HEK293T (cell line): ENCODE data around the gene SPIB.

Experiments
- CTCF ChIA-PET: fragments of 350-600 bp; formaldehyde crosslinking; extraction: SDS; loops from one replicate; lab custom pipeline; 2021; ENCODE audit warnings: antibody characterized with exemption, inconsistent platforms; lab: Yijun Ruan, JAX
- POLR2A ChIA-PET: fragments of 350-600 bp; formaldehyde crosslinking; extraction: SDS; loops from one replicate; lab custom pipeline; 2020; ENCODE audit warnings: antibody characterized with exemption, inconsistent platforms; lab: Yijun Ruan, JAX
- DNase-seq: peaks from one replicate; pipeline ENCODE4 v3.0.0; 2012; ENCODE audit warnings: mixed read lengths; ENCODE audit errors: extremely low spot score
- ARNT ChIP-seq: fragments of 450-650 bp; IDR thresholded peaks from 2 replicates; pipeline ENCODE4 v1.6.1; 2017; ENCODE audit warnings: mild to moderate bottlenecking
- BHLHE40 ChIP-seq: fragments of 450-650 bp; IDR thresholded peaks from 2 replicates; pipeline ENCODE4 v1.6.1; 2016; ENCODE audit warnings: mild to moderate bottlenecking, moderate library complexity, borderline replicate concordance
- CTBP1 ChIP-seq: fragments of 450-650 bp; IDR thresholded peaks from 2 replicates; pipeline ENCODE4 v1.6.1; 2016; ENCODE audit warnings: borderline replicate concordance
- ELF4 ChIP-seq: fragments of 450-650 bp; IDR thresholded peaks from 2 replicates; pipeline ENCODE4 v1.6.1; 2017; ENCODE audit warnings: antibody characterized with exemption
- FOXA1 ChIP-seq: fragments of 450-650 bp; IDR thresholded peaks from 2 replicates; pipeline ENCODE4 v1.6.1; 2016; ENCODE audit warnings: mild to moderate bottlenecking
- FOXK2 ChIP-seq: fragments of 450-650 bp; IDR thresholded peaks from 2 replicates; pipeline ENCODE4 v1.6.1; 2016; ENCODE audit warnings: mild to moderate bottlenecking
- FOXM1 ChIP-seq: fragments of 450-650 bp; IDR thresholded peaks from 2 replicates; pipeline ENCODE4 v1.6.1; 2017; ENCODE audit warnings: mild to moderate bottlenecking, borderline replicate concordance
- HDGF ChIP-seq: fragments of 450-650 bp; IDR thresholded peaks from 2 replicates; pipeline ENCODE4 v1.6.1; 2017; ENCODE audit warnings: antibody characterized with exemption, borderline replicate concordance
- L3MBTL2 ChIP-seq: fragments of 450-650 bp; conservative IDR thresholded peaks from 2 replicates; pipeline ENCODE4 v1.6.1; 2016; ENCODE audit warnings: mild to moderate bottlenecking
- LEF1 ChIP-seq: fragments of 450-650 bp; IDR thresholded peaks from 2 replicates; pipeline ENCODE4 v1.6.1; 2017; ENCODE audit warnings: mild to moderate bottlenecking, borderline replicate concordance
- NFRKB ChIP-seq: fragments of 450-650 bp; IDR thresholded peaks from 2 replicates; pipeline ENCODE4 v1.6.1; 2016; ENCODE audit warnings: mild to moderate bottlenecking, moderate library complexity
- SP1 ChIP-seq: fragments of 450-650 bp; IDR thresholded peaks from 2 replicates; pipeline ENCODE4 v1.6.1; 2017
- SUZ12 ChIP-seq: fragments of 450-650 bp; IDR thresholded peaks from 2 replicates; pipeline ENCODE4 v1.6.1; 2016; ENCODE audit warnings: mild to moderate bottlenecking
- TARDBP ChIP-seq: fragments of 450-650 bp; IDR thresholded peaks from 2 replicates; pipeline ENCODE4 v1.6.1; 2016
- ZNF384 ChIP-seq: fragments of 450-650 bp; IDR thresholded peaks from 2 replicates; pipeline ENCODE4 v1.6.1; 2016
- TF ChIP-seq, protein P1 (sequence below): fragments of 450-650 bp; IDR thresholded peaks from 2 replicates; pipeline ENCODE4 v1.6.1; 2016

Gene SPIB

DNA sequence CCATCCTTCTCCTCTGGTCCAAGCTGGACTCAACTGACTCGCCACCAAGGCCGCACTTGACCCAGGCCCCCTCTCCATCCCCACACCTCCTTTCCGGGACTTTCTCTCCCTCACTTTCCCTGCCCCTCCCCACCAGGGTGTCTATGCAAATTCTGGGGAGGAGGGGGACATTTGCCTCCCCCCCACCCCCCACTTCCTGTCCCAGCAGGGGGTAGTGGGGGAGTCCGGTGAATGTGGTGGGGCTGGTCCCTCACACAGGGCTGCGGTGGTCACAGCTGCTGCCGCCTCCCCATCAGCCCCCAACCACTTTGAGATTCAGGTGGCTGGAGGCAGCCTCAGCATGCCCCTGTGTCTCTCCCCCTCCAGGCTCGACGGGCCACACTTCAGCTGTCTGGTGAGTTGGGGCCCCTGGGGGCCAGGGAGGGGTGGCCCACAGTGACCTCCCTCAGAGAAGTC, 870 bp downstream of the SPIB start:
- CTCF ChIA-PET, result no interaction called here
- no peak for TF ChIP-seq HDGF
- no peak for TF ChIP-seq ELF4
- TF ChIP-seq, protein P1, sequence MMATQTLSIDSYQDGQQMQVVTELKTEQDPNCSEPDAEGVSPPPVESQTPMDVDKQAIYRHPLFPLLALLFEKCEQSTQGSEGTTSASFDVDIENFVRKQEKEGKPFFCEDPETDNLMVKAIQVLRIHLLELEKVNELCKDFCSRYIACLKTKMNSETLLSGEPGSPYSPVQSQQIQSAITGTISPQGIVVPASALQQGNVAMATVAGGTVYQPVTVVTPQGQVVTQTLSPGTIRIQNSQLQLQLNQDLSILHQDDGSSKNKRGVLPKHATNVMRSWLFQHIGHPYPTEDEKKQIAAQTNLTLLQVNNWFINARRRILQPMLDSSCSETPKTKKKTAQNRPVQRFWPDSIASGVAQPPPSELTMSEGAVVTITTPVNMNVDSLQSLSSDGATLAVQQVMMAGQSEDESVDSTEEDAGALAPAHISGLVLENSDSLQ, result no peak
- TF ChIP-seq ZNF384, result no peak
- no peak for TF ChIP-seq FOXA1
- TF ChIP-seq LEF1, result no peak
- TF ChIP-seq FOXK2, result no peak
- no peak for TF ChIP-seq ARNT
- no peak for TF ChIP-seq BHLHE40
- TF ChIP-seq CTBP1, result no peak
- no peak for DNase-seq
- POLR2A ChIA-PET, result no interaction called here

DNA sequence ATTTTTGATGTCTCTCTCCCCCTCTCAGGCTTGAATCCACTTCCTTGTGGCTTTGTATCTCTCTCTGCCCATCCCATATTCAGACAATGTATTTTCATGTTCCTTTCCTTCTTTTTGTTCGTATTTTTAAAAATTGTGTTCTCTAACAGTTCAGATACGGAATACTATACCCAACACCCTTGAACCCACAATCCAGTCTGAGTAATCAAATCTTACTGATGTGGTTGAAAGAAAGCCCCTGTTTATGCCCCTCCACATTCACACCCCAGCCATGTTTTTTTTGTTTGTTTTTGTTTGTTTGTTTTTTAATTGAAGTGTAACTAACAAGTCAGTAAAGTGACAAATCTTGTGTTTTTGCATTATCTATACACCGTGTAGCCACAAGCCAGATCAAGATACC, 1.4 kb downstream of the SPIB start:
- ChIA-PET POLR2A (interaction anchor here (1.3 kb wide), 1 partner anchor 36 kb away, joined by 3 read pairs; the partner anchor contains the start of gene POLD1), CTCF (no interaction called here)
- no peak for TF ChIP-seq ELF4
- TF ChIP-seq CTBP1, result no peak
- TF ChIP-seq TARDBP, result no peak
- no peak for TF ChIP-seq L3MBTL2
- DNase-seq, result no peak

DNA sequence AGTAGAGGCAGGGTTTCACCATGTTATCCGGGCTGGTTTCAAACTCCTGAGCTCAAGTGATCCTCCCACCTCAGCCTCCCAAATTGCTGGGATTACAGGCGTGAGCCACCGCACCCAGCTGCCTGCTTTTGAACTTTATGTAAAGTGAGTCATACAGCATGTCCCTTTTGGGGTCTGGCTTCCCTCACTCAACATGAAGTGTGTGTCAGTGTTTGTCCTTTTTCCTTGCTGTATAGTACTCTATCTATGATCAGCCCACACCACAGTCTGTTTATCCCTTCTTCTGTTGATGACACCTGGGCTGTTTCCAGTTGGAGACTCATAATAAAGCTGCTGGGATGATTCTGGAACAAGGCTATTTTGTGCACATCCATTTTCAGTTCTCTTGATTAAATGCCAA, 2.1 kb downstream of the SPIB start:
- ChIA-PET CTCF (no interaction called here), POLR2A (interaction anchor here (1.3 kb wide), 1 partner anchor 37 kb away, joined by 3 read pairs; the partner anchor contains the start of gene POLD1)
- no peak for DNase-seq
- no peak for TF ChIP-seq HDGF
- no peak for TF ChIP-seq ZNF384
- no peak for TF ChIP-seq L3MBTL2
- no peak for TF ChIP-seq NFRKB

DNA sequence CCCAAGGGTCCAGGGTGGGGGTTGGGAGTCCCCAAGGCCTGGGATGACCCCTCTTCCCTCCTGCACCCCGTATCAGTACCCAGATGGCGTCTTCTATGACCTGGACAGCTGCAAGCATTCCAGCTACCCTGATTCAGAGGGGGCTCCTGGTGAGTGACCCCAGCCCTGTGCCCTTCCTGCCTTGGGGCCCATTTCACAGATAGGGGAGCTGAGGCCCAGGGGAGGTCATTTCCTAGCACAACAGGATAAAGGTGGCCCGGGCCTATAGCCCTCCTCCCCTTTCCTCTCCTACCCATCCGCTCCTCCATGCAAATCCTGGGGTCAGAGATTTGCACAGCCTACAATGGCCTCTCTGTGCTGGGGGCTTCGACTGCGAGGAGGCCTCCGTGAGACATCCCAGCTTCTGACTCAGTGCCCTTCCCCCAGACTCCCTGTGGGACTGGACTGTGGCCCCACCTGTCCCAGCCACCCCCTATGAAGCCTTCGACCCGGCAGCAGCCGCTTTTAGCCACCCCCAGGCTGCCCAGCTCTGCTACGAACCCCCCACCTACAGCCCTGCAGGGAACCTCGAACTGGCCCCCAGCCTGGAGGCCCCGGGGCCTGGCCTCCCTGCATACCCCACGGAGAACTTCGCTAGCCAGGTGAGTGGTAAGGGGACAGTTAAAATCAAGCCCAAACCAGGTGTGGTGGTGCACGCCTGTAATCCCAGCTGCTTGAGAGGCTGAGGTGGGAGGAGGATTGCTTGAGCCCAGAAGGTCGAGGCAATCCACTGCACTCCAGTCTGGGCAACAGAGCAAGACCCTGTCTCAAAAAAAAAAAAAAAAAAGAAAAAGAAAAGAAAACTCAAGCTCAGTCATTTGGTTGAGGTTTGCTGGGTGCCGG, 3.9 kb downstream of the SPIB start:
- CTCF ChIA-PET, result no interaction called here
- TF ChIP-seq TARDBP (no peak), FOXA1 (no peak), BHLHE40 (no peak), ARNT (no peak), NFRKB (no peak), ZNF384 (no peak), SP1 (no peak), ELF4 (no peak), L3MBTL2 (no peak), SUZ12 (no peak), FOXK2 (no peak), FOXM1 (no peak), CTBP1 (no peak), HDGF (no peak), LEF1 (no peak)
- TF ChIP-seq, protein P1, result no peak
- POLR2A ChIA-PET, result no interaction called here
- DNase-seq, result no peak

DNA sequence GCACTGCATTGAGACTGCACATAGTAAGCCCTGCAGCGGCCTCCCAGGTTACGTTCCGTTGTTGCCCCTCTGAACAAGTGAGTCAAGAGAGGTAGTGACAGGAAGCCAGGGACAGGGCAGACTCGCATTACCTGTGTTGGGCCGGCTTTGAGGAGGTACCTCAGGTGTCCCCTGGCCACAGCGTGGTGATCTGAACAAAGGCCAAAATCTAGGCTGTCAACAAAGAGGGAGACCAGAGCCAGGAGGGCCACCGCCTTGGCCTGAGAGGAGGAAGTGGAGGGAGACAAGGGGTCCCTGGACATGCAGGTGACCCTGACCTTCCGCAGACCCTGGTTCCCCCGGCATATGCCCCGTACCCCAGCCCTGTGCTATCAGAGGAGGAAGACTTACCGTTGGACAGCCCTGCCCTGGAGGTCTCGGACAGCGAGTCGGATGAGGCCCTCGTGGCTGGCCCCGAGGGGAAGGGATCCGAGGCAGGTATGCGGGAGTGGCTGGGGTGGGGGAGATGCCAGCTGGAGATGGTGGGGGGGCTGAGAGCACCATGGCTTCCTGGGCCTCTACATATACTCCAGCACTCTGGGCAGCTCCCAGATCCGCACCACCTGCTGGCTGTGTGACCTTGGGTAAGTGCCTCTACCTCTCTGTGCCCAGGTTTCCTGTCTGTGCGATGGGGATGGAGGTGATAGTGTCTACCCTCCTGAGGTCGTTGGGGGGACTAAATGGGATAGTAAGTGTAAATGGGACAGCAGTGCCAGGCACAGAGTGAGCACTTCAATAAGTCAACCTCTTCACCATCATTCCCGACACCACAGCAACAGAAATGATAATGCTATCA, 4.8 kb downstream of the SPIB start:
- no peak for DNase-seq
- ChIA-PET CTCF (no interaction called here), POLR2A (no interaction called here)
- TF ChIP-seq, protein P1, result no peak
- TF ChIP-seq TARDBP, result no peak

DNA sequence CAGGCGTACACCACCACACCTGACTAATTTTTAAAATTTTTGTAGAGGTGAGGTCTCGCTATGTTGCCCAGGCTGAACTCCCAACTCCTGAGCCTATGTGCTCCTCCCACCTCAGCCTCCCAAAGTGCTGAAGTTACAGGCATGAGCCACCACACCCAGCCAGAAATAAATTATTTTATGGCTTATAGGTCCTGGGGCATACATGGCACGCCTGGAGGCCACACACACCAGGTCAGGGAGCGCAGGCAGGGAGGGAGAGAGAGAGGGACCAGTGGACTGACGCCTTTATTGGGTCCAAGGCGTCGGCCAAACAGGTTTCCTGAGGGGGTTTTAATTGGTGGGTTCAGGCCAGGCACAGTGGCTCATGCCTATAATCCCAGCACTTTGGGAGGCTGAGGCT, 6.8 kb downstream of the SPIB start:
- ChIA-PET CTCF (no interaction called here), POLR2A (no interaction called here)
- no peak for DNase-seq
- no peak for TF ChIP-seq FOXK2
- TF ChIP-seq LEF1, result no peak
- no peak for TF ChIP-seq L3MBTL2
- TF ChIP-seq BHLHE40, result no peak
- no peak for TF ChIP-seq SP1
- TF ChIP-seq FOXM1, result no peak
- no peak for TF ChIP-seq HDGF
- TF ChIP-seq FOXA1, result no peak
- TF ChIP-seq SUZ12, result no peak
